Activated CD4-positive, alpha-beta memory T cell treated with anti-CD3 and anti-CD28 coated beads, Interleukin-2, amount 10 ng/mL, durations not matched to agents 7 days and 5 days (primary cell): ENCODE data around the gene GIMAP1. TPM values are rescaled to one million over a fixed set of nuclear protein-coding genes. Genes with fewer than 3 reads are reported as not detected.
"Not testable (repeated sequence)": the region's sequence is repeated elsewhere in the genome, so short reads cannot be mapped to it uniquely, and the experiment has no call there.

Experiments
- CTCF ChIA-PET: fragments of 350-600 bp; sonication (Branson Sonifier 250); formaldehyde crosslinking; loops from one replicate; lab custom pipeline; 2021; ENCODE audit warnings: antibody characterized with exemption, inconsistent platforms; lab: Charles Lee
- POLR2A ChIA-PET: fragments of 350-600 bp; sonication (Branson Sonifier 250); formaldehyde crosslinking; loops from one replicate; lab custom pipeline; 2021; ENCODE audit warnings: antibody characterized with exemption; lab: Charles Lee
- DNase-seq: peaks from one replicate; pipeline ENCODE4 v3.0.0-alpha.2; 2020
- H3K27ac Mint-ChIP-seq: one replicate; pipeline ENCODE4 v1.8.0; 2021; ENCODE audit warnings: mild to moderate bottlenecking, mixed read lengths
- H3K27me3 Mint-ChIP-seq: one replicate; pipeline ENCODE4 v1.8.0; 2021; ENCODE audit warnings: mixed read lengths
- H3K36me3 Mint-ChIP-seq: one replicate; pipeline ENCODE4 v1.8.0; 2021; ENCODE audit warnings: low read depth, mixed read lengths
- H3K4me1 Mint-ChIP-seq: one replicate; pipeline ENCODE4 v1.8.0; 2021; ENCODE audit warnings: mixed read lengths
- H3K4me3 Mint-ChIP-seq: one replicate; pipeline ENCODE4 v1.8.0; 2021; ENCODE audit warnings: mild to moderate bottlenecking, mixed read lengths
- H3K9me3 Mint-ChIP-seq: one replicate; pipeline ENCODE4 v1.8.0; 2021; ENCODE audit warnings: mixed read lengths
- total RNA-seq, 2 experiments: library from RNA; stranded (reverse); gene quantifications; one replicate each; pipeline ENCODE4 v1.2.3, GENCODE V29; 2021

GIMAP1 gene
- total RNA-seq = 10 to 100 TPM; 18.8 to 21.0 TPM

DNA sequence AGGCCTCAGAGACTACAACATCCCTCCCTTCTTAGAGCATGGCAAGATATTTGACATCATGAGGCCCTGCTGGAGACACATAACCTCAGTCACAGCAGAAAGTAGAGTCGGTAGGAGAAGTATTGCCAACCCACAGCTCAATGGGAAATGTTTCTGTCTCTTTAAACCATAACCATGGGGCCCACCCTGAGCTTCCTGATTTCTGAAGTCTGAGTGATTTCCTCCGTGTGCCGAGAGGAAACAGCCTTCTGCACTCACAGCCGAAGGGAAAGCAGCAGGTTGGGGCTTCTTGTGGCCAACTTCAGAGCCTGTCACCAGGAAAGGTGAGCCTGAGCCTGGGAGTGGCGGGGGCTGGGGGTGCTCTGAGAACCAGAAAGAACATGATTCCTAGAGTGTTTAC, at the start of gene GIMAP1:
TSS of gene GIMAP1 (plus strand) at position 246 of the 400 bp plus-strand sequence. CDS start 2,435 bp downstream, outside the sequence.
- H3K27ac Mint-ChIP-seq = peak within 1 kb of the TSS; percentile 79
- H3K4me3 Mint-ChIP-seq = peak within 1 kb of the TSS; percentile 97
- peaks cover 66% of the 10 kb centered on the region for H3K36me3 Mint-ChIP-seq
- CTCF ChIA-PET = interaction anchor here (0.8 to 5.4 kb wide), 19 partner anchors 13 to 309 kb away, joined by 3 to 44 read pairs (median 6); partner anchors contain the start of genes GIMAP2, GIMAP4 and GIMAP8
- peak; percentile 69 for DNase-seq
- POLR2A ChIA-PET = interaction anchor here (0.8 to 4.3 kb wide), 28 partner anchors 11 to 267 kb away, joined by 3 to 60 read pairs (median 8); partner anchors contain the start of genes GIMAP2, GIMAP4, GIMAP5 and GIMAP6
- peaks cover 62% of the 10 kb centered on the region for H3K4me1 Mint-ChIP-seq
- no peaks in the 10 kb centered on the region for H3K27me3 Mint-ChIP-seq
- peaks cover 16% of the 10 kb centered on the region for H3K9me3 Mint-ChIP-seq

DNA sequence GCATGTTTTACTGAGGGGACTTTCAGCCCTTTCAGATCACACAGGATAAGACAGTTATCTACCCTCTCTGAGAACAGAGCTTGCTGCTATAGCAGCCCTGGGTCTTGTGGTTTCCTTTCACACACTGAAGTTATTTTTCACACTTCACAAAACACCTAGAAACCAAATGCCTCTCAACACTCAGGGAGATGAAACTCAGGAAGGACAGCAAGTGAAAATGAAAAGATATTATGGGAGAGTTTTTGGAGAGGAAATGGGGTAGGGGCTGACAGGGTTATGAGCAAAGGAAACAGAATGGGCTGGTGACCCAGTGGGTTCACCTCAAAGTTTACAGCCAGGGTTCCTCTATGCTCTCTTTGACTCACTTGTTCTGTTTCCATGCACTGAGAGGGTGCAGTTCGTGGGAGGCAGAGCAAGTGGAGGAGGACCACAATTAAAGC, 47.9 kb upstream of the GIMAP1 start:
- peaks cover 84% of the 10 kb centered on the region for H3K4me1 Mint-ChIP-seq
- CTCF ChIA-PET = interaction anchor here (0.7 to 3.4 kb wide), 10 partner anchors 10 to 220 kb away, joined by 3 to 15 read pairs (median 4); partner anchors contain the start of genes GIMAP1, GIMAP2, GIMAP6 and GIMAP7
- H3K4me3 Mint-ChIP-seq = peak overlapping the region; percentile 41
- POLR2A ChIA-PET = interaction anchor here (0.8 to 4.5 kb wide), 22 partner anchors 8 to 262 kb away, joined by 3 to 30 read pairs (median 8); partner anchors contain the start of genes GIMAP1, GIMAP2, GIMAP4 and GIMAP5
- peak overlapping the region; percentile 95 for H3K27ac Mint-ChIP-seq
- peaks cover 37% of the 10 kb centered on the region for H3K36me3 Mint-ChIP-seq
- DNase-seq = peak; percentile 75
- H3K27me3 Mint-ChIP-seq = no peaks in the 10 kb centered on the region
- H3K9me3 Mint-ChIP-seq = peaks cover 10% of the 10 kb centered on the region

DNA sequence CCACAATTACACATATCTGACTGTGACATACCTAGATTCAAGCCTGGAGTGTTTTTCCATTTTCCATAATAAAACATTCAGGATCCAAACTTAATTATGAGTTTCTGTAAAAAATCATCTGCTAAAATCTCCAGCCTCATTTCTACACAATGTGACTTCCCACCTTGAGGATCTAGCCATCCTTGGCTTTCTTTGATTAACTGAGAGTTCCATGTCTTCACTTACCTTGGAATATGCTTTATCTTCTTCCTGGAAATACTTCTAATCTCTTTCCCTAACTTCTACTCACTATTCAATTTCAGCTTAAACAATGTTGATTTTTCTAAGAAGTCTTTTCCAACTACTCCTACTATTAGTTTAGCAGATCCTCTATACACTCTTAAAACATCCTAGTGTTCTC, 47.4 kb upstream of the GIMAP1 start:
- Mint-ChIP-seq H3K27ac (peak overlapping the region; percentile 95), H3K27me3 (no peaks in the 10 kb centered on the region), H3K36me3 (peaks cover 40% of the 10 kb centered on the region), H3K4me1 (peaks cover 82% of the 10 kb centered on the region), H3K4me3 (peak overlapping the region; percentile 41), H3K9me3 (peaks cover 10% of the 10 kb centered on the region)
- POLR2A ChIA-PET = interaction anchor here (0.9 to 4.5 kb wide), 22 partner anchors 8 to 220 kb away, joined by 3 to 30 read pairs (median 7); partner anchors contain the start of genes GIMAP1, GIMAP2, GIMAP4 and GIMAP5
- DNase-seq = no peak
- CTCF ChIA-PET = interaction anchor here (0.9 to 3.4 kb wide), 8 partner anchors 9 to 86 kb away, joined by 3 to 15 read pairs (median 5); partner anchors contain the start of genes GIMAP1, GIMAP2 and GIMAP6

DNA sequence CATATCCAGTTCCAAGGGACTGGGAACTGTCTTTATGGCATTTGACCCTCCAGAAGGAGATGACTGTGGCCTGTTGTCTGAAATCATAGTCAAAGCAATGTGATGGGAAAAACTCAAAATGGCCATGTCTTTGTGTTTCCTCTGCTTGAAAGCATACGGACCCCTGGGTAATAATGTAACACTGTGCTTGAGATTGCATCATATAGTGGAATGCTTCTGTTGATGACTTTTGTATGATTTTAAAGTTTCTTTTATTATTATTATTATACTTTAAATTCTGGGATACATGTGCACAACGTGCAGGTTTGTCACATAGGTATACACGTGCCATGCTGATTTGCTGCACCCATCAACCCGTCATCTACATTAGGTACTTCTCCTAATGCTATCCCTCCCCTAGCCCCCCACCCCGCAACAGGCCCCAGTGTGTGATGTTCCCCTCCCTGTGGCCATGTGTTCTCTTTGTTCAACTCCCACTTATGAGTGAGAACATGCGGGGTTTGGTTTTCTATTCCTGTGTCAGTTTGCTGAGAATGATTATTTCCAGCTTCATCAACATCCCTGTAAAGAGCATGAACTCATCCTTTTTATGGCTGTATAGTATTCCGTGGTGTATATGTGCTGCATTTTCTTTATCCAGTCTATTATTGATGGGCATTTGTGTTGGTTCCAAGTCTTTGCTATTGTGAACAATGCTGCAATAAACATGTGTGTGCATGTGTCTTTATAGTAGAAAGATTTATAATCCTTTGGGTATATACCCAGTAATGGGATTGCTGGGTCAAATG, 44.4 kb upstream of the GIMAP1 start:
- DNase-seq, H3K4me3 Mint-ChIP-seq, CTCF ChIA-PET, H3K27ac Mint-ChIP-seq, H3K27me3 Mint-ChIP-seq, POLR2A ChIA-PET: not testable (repeated sequence)
- Mint-ChIP-seq H3K36me3 (peaks cover 32% of the 10 kb centered on the region), H3K4me1 (peaks cover 75% of the 10 kb centered on the region), H3K9me3 (peaks cover 10% of the 10 kb centered on the region)

DNA sequence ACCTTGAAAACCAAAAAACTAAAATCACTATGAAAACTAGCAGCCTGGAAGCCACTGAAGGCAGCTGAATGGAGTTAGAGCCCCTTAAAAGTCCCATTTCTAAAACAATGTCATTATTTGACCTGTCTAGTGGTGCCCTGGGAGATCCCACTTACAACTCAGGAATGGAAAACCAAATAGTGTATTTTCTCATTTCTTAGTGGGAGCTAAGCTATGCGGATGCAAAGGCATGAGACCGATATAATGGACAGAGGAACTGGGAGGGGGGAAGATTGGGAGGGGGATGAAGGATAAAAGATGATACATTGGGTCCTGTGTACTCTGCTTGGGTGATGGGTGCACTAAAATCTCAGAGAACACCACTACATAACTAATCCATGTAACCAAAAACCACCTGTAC, 40.7 kb upstream of the GIMAP1 start:
- peaks cover 74% of the 10 kb centered on the region for H3K4me1 Mint-ChIP-seq
- peaks cover 44% of the 10 kb centered on the region for H3K36me3 Mint-ChIP-seq
- ChIA-PET POLR2A (interaction anchor here (0.6 to 1.7 kb wide), 5 partner anchors 7 to 80 kb away, joined by 3 to 14 read pairs (median 7); partner anchors contain the start of genes GIMAP1 and GIMAP2), CTCF (no interaction called here)
- peak overlapping the region; percentile 85 for H3K27ac Mint-ChIP-seq
- H3K9me3 Mint-ChIP-seq = peaks cover 11% of the 10 kb centered on the region
- no peak for DNase-seq
- H3K27me3 Mint-ChIP-seq = no peaks in the 10 kb centered on the region
- peak overlapping the region; percentile 2 for H3K4me3 Mint-ChIP-seq

DNA sequence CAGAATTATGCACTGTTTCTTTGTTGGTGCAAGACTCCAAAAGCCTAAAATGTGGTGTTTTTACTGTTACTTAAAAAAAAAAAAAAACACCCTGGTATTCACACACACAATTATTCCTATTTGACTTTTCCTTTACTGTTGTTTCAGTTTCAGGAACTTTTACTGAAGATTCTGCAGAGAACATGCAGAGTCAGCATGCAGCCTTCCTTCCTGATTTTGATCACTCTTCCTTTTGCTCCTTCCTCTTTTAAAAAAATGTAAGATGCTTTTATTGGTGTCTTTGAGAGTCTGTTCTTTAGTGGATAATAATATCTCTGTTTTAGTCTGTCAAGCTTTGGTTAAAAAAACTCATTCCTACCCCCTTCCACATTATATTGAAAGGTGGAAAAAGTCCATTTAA, 40.1 kb upstream of the GIMAP1 start:
- Mint-ChIP-seq H3K9me3 (peaks cover 14% of the 10 kb centered on the region), H3K4me1 (peaks cover 72% of the 10 kb centered on the region), H3K36me3 (peaks cover 50% of the 10 kb centered on the region), H3K27ac (peak overlapping the region; percentile 85), H3K4me3 (peak overlapping the region; percentile 51)
- H3K27me3 Mint-ChIP-seq, DNase-seq, CTCF ChIA-PET: not testable (repeated sequence)
- POLR2A ChIA-PET = interaction anchor here (1.2 to 1.7 kb wide), 5 partner anchors 8 to 79 kb away, joined by 6 to 14 read pairs (median 8); partner anchors contain the start of genes GIMAP1, GIMAP2 and GIMAP6

DNA sequence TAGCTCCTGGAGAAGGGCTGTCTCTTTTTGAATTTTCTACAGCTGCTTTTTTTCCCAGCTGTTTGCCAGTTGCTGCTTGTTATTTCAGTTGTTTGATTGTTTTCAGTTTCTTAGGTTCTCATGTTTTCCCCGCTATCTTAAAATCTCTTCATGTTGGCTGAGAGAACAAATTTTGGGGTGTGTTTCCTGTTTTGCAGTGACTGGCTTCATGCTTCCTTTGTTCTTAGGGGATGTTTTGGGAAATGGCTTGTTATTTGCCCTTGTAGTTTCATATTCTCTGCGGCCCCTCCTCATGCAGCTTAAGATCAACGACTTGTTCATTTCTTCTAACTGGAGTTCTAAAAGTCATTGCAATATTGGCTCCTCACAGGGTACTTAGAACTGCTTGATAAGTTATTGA, 39.6 kb upstream of the GIMAP1 start:
- Mint-ChIP-seq H3K36me3 (peaks cover 54% of the 10 kb centered on the region), H3K4me1 (peaks cover 69% of the 10 kb centered on the region), H3K4me3 (peak overlapping the region; percentile 51), H3K27ac (peak overlapping the region; percentile 85), H3K9me3 (peaks cover 17% of the 10 kb centered on the region)
- DNase-seq, CTCF ChIA-PET, H3K27me3 Mint-ChIP-seq: not testable (repeated sequence)
- POLR2A ChIA-PET = interaction anchor here (1.2 to 1.9 kb wide), 6 partner anchors 9 to 78 kb away, joined by 5 to 14 read pairs (median 8); partner anchors contain the start of genes GIMAP1, GIMAP2 and GIMAP6

DNA sequence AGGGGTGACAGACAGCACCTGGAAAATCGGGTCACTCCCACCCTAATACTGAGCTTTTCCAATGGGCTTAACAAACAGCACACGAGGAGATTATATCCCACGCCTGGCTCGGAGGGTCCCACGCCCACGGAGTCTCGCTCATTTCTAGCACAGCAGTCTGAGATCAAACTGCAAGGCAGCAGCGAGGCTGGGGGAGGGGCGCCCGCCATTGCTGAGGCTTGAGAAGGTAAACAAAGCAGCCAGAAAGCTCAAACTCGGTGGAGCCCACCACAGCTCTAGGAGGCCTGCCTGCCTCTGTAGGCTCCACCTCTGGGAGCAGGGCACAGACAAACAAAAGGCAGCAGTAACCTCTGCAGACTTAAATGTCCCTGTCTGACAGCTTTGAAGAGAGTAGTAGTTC, 37.8 kb upstream of the GIMAP1 start:
- H3K4me3 Mint-ChIP-seq = peak overlapping the region; percentile 71
- peaks cover 79% of the 10 kb centered on the region for H3K4me1 Mint-ChIP-seq
- peak overlapping the region; percentile 77 for H3K27ac Mint-ChIP-seq
- H3K9me3 Mint-ChIP-seq = peaks cover 20% of the 10 kb centered on the region
- not testable (repeated sequence) for H3K27me3 Mint-ChIP-seq, DNase-seq
- ChIA-PET CTCF (interaction anchor here (1.1 to 1.5 kb wide), 2 partner anchors 9 to 11 kb away, joined by 3 read pairs; no protein-coding TSS in a partner anchor), POLR2A (interaction anchor here (0.7 to 1.9 kb wide), 3 partner anchors 10 to 206 kb away, joined by 3 to 5 read pairs (median 5); no protein-coding TSS in a partner anchor)
- peaks cover 58% of the 10 kb centered on the region for H3K36me3 Mint-ChIP-seq

DNA sequence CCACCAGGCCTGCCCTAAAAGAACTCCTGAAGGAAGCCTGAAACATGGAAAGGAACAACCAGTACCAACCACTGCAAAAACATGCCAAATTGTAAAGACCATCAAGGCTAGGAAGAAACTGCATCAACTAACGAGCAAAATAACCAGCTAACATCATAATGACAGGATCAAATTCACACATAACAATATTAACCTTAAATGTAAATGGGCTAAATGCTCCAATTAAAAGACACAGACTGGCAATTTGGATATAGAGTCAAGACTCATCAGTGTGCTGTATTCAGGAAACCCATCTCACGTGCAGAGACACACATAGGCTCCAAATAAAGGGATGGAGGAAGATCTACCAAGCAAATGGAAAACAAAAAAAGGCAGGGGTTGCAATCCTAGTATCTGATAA, 36.0 kb upstream of the GIMAP1 start:
- DNase-seq, H3K4me3 Mint-ChIP-seq, CTCF ChIA-PET, POLR2A ChIA-PET, H3K27me3 Mint-ChIP-seq, H3K27ac Mint-ChIP-seq: not testable (repeated sequence)
- peaks cover 50% of the 10 kb centered on the region for H3K36me3 Mint-ChIP-seq
- peaks cover 24% of the 10 kb centered on the region for H3K9me3 Mint-ChIP-seq
- H3K4me1 Mint-ChIP-seq = peaks cover 85% of the 10 kb centered on the region

DNA sequence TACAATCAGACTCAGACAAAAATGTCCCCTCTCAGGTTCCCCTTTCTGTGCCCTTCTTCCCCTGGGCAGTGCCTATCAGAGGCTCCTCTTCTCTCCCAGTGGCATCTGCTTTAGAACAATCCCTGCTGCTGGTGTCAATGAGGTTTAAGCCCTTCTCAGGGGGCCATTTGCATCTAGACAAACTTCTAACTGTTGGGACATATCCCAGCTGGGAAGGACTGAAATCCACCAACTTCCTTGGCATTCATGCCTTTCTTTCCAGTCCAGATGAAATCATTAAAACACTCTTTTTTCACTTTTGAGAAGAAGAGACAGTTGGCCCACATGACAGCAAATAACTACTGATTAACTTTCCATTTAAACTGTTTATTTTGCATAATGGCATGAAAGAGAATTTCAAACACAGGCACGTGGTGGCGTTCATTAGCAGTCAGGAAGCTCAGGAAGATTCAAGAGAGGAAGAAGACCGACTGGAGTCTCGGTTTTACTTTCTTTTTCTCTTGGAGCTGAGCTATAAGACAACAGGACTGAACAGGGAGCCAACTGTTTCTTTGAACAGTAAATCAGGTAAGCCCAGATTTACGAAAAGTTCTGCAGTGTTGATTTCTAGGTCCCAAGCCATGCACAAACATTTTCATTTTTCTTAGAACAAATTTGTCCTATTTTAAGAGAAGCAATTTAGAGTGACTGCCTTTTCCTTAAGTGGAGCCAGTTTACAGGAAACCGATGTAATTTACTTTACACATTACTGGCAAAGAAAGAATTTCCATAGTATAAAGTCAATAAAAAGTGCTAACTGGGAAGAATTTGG, 31.0 kb upstream of the GIMAP1 start, which contains the start of gene GIMAP2:
TSS of gene GIMAP2 (plus strand) at position 488 of the 811 bp plus-strand sequence. CDS start 1,354 bp downstream, outside the sequence.
- DNase-seq = peak; percentile 33
- Mint-ChIP-seq H3K36me3 (peaks cover 74% of the 10 kb centered on the region), H3K4me3 (peak within 1 kb of the TSS; percentile 100), H3K4me1 (peaks cover 76% of the 10 kb centered on the region), H3K9me3 (peaks cover 35% of the 10 kb centered on the region), H3K27ac (peak within 1 kb of the TSS; percentile 98), H3K27me3 (no peaks in the 10 kb centered on the region)
- ChIA-PET CTCF (interaction anchor here (0.6 to 2.2 kb wide), 10 partner anchors 17 to 236 kb away, joined by 3 to 15 read pairs (median 5); partner anchors contain the start of genes GIMAP1 and GIMAP8), POLR2A (interaction anchor here (1.0 to 3.1 kb wide), 22 partner anchors 9 to 236 kb away, joined by 3 to 29 read pairs (median 11); partner anchors contain the start of genes GIMAP1, GIMAP4, GIMAP5 and GIMAP6)

DNA sequence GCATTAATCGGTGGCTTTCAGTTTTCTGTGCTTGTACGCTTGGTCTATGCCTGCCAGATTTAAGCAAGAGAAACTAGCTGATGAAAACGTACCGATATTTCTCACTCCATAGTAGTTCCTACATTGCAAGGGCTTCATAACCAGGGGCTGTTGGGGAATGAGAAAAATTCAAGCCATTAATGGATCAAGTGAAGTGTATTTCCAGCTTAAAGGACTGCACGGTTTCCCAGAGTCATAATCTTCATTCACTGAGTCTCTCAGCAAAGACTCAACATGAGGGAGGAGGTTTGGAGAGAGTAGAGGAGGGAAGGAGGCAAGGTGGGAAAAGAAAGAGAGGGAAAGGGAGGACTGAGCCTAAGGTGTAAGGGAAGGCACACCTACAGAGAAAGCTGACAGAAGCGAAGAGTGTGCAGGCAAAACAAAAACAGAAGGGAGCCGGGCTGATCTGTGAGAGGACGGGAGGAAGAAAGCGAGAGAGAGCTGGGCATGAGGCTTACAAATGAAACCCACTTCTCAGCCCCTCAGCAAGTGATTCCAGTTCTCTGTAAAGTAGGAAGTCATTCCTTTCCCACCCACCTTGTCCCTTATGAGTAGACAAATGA, 30.3 kb upstream of the GIMAP1 start:
- CTCF ChIA-PET = interaction anchor here (0.6 to 2.2 kb wide), 11 partner anchors 17 to 237 kb away, joined by 3 to 15 read pairs (median 5); partner anchors contain the start of genes GIMAP1, GIMAP6 and GIMAP8
- H3K4me3 Mint-ChIP-seq = peak overlapping the region; percentile 100
- peak overlapping the region; percentile 98 for H3K27ac Mint-ChIP-seq
- H3K9me3 Mint-ChIP-seq = peaks cover 36% of the 10 kb centered on the region
- H3K4me1 Mint-ChIP-seq = peaks cover 73% of the 10 kb centered on the region
- DNase-seq = no peak
- POLR2A ChIA-PET = interaction anchor here (0.6 to 3.1 kb wide), 24 partner anchors 9 to 237 kb away, joined by 3 to 29 read pairs (median 9); partner anchors contain the start of genes GIMAP1, GIMAP4, GIMAP5 and GIMAP6
- no peaks in the 10 kb centered on the region for H3K27me3 Mint-ChIP-seq
- peaks cover 74% of the 10 kb centered on the region for H3K36me3 Mint-ChIP-seq
